ENCODE results near the gene MT3. TPM values are rescaled to one million over a fixed set of nuclear protein-coding genes. Genes with fewer than 3 reads are reported as not detected.
"Not testable (repeated sequence)": the region's sequence is repeated elsewhere in the genome, so short reads cannot be mapped to it uniquely, and the experiment has no call there.

The MT3 gene
- polyA plus RNA-seq, 1 donor, result 1.5 TPM

- no peak for DNase-seq
Measured at GRCh38 chr16:56577300-56577625, 12.1 kb upstream of the MT3 start.

DNA sequence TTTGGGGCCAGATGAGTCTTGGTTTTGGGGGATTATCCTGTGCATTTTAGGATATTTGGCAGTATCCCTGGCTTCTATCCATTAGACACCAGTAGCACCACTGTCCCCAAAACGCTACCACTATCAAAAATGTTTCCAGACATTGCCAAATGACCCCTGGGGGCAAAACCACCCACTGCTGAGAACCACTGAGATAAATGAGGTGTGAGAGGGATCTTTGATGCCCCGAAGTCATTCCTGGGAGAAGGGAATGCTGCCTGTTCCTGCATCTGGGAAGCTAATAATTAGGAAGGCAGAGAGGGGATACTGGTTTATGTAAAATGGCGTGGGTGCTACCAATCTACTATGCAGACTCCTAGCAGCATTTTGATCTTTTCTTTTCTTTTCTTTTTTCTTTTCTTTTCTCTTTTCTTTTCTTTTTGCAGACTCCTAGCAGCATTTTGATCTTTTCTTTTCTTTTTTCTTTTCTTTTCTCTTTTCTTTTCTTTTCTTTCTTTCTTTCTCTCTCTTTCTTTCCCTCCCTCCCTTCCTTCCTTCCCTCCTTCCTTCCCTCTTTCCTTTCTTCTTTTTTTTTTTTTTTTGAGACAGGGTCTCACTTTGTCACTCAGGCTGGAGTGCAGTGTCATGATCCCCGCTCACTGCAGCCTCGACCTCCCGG is 8.8 kb upstream of the MT3 start:
- no peak for DNase-seq

DNA sequence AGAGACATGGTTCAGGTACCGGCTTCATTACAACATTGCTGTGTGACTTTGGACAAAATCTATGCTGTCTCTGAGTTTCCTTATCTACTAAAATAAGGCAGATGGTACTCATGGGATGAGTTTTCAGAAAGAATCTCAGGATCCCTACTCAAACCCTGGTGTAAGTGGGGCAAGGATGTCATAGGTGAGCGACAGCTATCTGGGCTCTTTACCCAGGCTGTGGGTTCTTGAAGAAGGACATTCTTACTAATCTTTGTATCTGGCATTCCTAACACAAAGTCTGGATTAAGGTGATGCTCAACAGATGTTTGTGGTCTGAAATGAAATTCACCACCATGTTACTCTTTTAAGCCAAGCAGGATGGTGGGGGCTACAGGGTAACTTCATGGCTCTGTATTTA is 6.4 kb upstream of the MT3 start:
- DNase-seq, result not testable (repeated sequence)

GRCh38 chr16:56583351-56584168 is 5.8 kb upstream of the MT3 start:
- DNase-seq, result no peak

DNA sequence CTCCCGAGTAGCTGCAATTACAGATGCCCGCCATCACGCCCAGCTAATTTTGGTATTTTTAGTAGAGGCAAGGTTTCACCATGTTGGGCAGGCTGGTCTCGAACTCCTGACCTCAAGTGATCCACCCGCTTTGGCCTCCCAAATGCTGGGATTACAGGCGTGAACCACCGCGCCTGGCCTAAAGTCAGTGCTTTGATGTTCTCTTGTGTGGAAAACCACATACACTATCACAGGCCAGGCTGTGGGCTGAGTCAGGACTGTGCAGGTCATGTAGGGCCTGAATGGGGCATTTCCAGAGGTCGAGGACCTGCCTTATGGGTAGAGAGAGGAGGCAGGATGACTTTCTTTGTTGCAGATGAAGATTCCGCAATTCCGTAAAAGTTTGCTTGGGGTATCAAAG is 5.1 kb upstream of the MT3 start:
- no peak for DNase-seq

- no peak for DNase-seq
Measured at GRCh38 chr16:56588781-56589140, 567 bp upstream of the MT3 start.

GRCh38 chr16:56591377-56592060 is 2.2 kb downstream of the MT3 start:
- no peak for DNase-seq

- DNase-seq, result no peak
Measured at GRCh38 chr16:56593573-56594291, 4.4 kb downstream of the MT3 start.

GRCh38 chr16:56594292-56594619 is 4.9 kb downstream of the MT3 start:
- DNase-seq, result no peak

GRCh38 chr16:56600398-56600999 is 11.2 kb downstream of the MT3 start:
- no peak for DNase-seq

DNA sequence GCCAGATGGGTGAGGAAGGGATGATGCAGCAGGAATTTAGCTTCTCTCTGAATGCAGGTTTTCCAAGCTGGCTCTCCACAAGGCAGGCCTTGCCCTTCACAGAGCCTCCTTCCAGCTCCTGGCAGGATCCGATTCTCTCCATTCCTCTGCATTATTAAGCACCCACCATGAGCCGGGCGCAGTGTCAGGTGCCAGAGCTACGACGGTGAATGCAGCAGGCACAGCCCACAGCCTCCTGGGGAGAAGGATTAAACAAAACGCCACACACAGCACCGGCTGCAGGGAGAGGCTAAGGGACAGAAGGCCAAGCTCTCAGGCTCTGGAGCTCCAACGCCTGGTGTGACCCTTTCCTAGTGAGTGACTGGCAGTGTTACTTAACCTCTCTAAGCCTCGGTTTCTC is 12.0 kb downstream of the MT3 start:
- no peak for DNase-seq

GRCh38 chr16:56603589-56603988 is 14.3 kb downstream of the MT3 start:
- no peak for DNase-seq

DNA sequence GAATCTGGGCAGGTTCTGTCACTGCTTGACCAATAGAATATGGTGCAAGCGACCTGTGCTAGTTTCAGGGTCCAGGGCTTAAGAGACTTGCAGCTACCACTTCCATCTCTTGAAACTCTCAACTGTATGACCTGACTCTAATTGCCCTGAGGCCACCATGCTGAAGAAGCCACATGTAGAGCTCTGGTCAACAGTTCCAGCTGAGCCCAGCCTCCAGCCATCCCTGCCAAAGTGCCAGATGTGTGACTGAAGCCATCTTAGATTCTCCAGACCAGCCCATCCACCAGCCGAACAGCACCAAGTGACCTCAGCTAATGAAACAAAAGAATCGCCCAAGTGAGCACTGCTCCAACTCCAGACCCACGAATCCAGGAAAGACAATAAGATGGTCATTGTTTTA is 15.6 kb downstream of the MT3 start:
- no peak for DNase-seq

GRCh38 chr16:56605475-56605874 is 16.1 kb downstream of the MT3 start:
- no peak for DNase-seq

- DNase-seq, result no peak
Measured at GRCh38 chr16:56606071-56606475, 16.7 kb downstream of the MT3 start.

- DNase-seq, result peak; percentile 61
Measured at GRCh38 chr16:56606476-56607108, 17.3 kb downstream of the MT3 start.

DNA sequence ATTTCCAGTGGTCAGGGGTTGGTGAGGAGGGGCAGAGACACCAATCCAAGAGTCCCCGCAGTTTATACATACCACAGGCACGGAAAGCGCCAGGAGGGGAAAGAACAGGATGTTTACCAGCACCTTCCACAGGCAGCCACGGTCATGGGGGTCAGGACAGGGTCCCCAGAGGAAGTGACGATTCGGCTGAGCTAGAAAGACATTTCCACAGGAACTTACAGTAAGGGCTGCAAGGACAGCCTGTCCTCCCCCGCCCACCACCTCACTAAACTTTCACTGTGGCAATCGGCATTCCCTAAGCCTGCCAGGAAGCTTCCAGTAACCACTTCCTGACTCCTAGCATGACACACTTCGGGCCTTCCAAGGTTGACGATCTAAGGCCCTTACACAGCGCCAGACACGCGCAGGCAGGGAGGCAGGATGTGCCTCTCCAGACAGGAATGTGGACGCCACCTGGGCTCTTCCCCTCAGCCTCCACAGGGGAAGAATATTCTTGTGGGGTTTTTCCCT is 17.8 kb downstream of the MT3 start:
- no peak for DNase-seq

DNA sequence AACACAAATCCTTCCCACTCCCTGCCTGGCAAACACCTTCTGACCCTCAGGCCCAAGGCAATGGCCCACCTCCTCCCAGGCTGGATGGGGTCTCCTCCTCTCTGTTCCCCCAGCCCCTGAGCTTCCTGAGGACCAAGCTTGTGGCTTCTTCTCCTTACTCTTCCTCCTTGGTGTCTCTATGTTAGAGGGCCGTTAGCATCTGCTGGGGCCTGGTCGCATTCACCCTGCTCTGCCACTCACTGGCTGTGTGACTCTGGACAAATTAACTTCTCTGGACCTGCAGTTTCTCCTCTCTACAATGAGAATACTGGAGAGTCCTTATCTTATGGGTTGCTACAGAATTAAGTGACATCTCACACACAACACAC is 18.3 kb downstream of the MT3 start:
- DNase-seq, result no peak

DNA sequence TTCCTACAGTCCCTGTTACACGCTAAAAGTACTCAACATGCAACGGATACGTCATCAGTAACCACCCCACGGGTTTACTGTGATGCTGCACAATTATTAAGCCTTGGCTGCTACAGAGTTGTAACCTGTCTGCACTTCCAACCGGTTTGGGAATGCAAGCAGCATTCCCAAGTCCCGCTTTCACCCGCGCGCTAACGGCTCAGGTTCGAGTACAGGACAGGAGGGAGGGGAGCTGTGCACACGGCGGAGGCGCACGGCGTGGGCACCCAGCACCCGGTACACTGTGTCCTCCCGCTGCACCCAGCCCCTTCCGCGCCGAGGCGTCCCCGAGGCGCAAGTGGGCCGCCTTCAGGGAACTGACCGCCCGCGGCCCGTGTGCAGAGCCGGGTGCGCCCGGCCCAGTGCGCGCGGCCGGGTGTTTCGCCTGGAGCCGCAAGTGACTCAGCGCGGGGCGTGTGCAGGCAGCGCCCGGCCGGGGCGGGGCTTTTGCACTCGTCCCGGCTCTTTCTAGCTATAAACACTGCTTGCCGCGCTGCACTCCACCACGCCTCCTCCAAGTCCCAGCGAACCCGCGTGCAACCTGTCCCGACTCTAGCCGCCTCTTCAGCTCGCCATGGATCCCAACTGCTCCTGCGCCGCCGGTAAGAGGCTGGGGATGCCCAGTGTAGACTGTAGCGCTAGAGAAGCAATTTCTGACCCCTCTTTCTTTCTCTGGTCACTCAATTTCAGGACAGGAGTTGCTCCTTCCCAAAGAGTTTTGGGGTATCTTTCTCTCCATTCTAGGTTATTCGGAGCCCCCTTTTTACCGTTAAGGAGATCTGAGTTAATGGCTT is 18.9 kb downstream of the MT3 start, which contains the start of gene MT2A:
Gene MT2A, plus strand, starts transcription at position 542 of the 833 bp plus-strand sequence. Its CDS starts 72 bp downstream, at position 614.
- peak; percentile 87 for DNase-seq

GRCh38 chr16:56608876-56609462 is 19.6 kb downstream of the MT3 start:
- DNase-seq, result no peak
